Measurements from ENCODE around the gene BCR. TPM values are rescaled to one million over a fixed set of nuclear protein-coding genes. Genes with fewer than 3 reads are reported as not detected.

Gene BCR
- total and polyA plus RNA-seq, 2 of the 13 experiments (the other 11 are each of a cell fraction or from before 2014, with no cell fraction given), result 19.9 to 33.6 TPM

DNA sequence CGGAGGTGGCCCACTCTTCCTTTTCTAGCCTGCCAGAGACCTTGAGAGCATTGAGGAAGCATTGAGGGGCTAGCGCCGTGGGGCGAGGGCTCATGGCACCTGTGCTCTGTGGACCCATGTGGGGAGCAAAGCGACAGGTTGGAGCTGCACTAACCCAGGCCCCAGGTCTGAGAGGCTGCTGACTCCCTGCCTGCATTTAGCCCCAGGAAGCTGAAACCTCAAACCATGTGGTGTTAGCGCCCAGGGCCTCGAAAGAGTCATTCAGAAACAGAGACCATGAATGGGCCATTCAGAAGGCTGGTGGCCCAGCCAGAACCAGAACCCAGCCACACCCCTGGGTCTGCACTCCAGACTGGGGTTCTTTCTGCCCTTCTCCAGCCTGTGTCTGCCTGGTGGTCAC is 88.6 kb downstream of the BCR start (continued):
- TF ChIP-seq, protein P1, sequence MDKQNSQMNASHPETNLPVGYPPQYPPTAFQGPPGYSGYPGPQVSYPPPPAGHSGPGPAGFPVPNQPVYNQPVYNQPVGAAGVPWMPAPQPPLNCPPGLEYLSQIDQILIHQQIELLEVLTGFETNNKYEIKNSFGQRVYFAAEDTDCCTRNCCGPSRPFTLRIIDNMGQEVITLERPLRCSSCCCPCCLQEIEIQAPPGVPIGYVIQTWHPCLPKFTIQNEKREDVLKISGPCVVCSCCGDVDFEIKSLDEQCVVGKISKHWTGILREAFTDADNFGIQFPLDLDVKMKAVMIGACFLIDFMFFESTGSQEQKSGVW (CRISPR knock-in tag; IDR thresholded peaks at IDR 0.05; ENCODE audit: borderline replicate concordance), result no peak
- no peak for TF ChIP-seq ZNF776 (CRISPR knock-in tag; IDR thresholded peaks at IDR 0.05)
- no peak for TF ChIP-seq ZNF605 (CRISPR knock-in tag; IDR thresholded peaks at IDR 0.05)
- TF ChIP-seq NFKB2 (CRISPR knock-in tag; IDR thresholded peaks at IDR 0.05; ENCODE audit: borderline replicate concordance), result no peak
- TF ChIP-seq ZNF644 (CRISPR knock-in tag; IDR thresholded peaks at IDR 0.05; ENCODE audit: low read depth), result no peak
- no peak for TF ChIP-seq ZNF441 (CRISPR knock-in tag; IDR thresholded peaks at IDR 0.05; ENCODE audit: borderline replicate concordance)
- TF ChIP-seq MEIS1 (CRISPR knock-in tag; IDR thresholded peaks at IDR 0.05; ENCODE audit: borderline replicate concordance), result no peak
- no peak for TF ChIP-seq CEBPZ (IDR thresholded peaks at IDR 0.05; ENCODE audit: low read length)

DNA sequence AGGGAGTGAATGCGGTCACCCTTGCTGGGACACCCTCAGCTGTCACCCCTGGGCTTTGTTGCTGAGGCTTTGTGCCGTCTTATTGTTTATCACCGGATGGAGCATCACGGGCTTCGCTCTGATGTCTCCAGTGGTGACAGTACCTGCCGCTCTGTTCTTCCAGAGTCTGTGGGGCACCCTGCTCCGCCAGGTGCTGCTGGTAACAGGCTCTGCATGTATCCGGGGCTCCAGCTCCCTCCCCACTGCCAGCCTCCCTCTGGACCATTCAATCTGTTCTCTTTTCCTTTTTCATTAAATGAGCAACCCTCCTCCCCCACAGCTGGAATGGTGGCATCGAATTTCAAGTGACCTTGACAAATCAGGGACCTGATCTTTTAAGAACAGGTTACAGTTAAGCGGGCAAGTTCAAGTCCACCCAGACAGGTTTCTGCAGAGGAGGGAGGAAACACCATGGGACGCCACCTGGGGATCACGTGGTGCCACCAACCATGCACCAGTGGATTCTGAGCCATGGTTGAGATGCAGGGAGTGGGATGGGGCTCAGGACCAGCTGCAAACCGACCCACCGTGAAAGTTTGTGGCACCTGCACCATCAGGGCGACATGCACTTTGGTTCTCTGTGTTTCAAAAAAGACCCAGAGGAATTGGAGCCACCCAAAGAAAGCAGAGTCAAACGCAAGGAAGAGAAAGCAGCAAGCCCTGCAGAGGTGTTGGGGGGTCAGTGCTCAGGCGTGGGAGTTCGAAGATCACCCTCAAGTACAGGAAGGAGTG is 89.3 kb downstream of the BCR start:
- ATAC-seq, result no peak
- intact Hi-C loops (cut with micrococcal nuclease; ENCODE audit: unreplicated experiment), result no loop called here
- TF ChIP-seq SIX4 (CRISPR knock-in tag; IDR thresholded peaks at IDR 0.05), result peak; percentile 74; the same call in 1 of the 2 replicates
- TF ChIP-seq SIX1 (CRISPR knock-in tag; IDR thresholded peaks at IDR 0.05; ENCODE audit: borderline replicate concordance), result peak; percentile 60; the same call in 1 of the 2 replicates
- TF ChIP-seq SAFB2 (CRISPR knock-in tag; IDR thresholded peaks at IDR 0.05; ENCODE audit: borderline replicate concordance, low read depth), result no peak

More for the DNA sequence above, 89.3 kb downstream of the BCR start:
- Histone ChIP-seq H4K20me1 (ENCODE audit: insufficient read depth, low read length) (no peaks in the 10 kb centered on the region), H3K27ac (ENCODE audit: extremely low read length, insufficient read depth, low read length) (no peak overlapping the region), H3K4me1 (ENCODE audit: insufficient read depth, low read length) (0 out of 2 replicates have a peak, but pooled peaks cover 11% of the 10 kb centered on the region), H3K4me3 (replicated peaks in 1 of 3; ENCODE audit: insufficient read depth in 1 of 3, low read depth in 2 of 3, low read length in 3 of 3) (no peak overlapping the region), H3K36me3 (replicated peaks in 1 of 2; ENCODE audit: control insufficient read depth in 1 of 2, insufficient read depth in 2 of 2, low read length in 2 of 2) (peaks cover 18 to 80% of the 10 kb centered on the region in 2 experiments), H3K4me2 (ENCODE audit: low read depth, low read length) (no peak overlapping the region), H3K79me2 (ENCODE audit: insufficient read depth, low read length) (no peaks in the 10 kb centered on the region), H3K9ac (ENCODE audit: insufficient read depth, low read depth, low read length) (no peak overlapping the region), H3K27me3 (ENCODE audit: control insufficient read depth in 1 of 2, insufficient read depth in 2 of 2, low read length in 2 of 2) (no peaks in the 10 kb centered on the region), H2AFZ (ENCODE audit: low read length) (no peak overlapping the region), H3K9me3 (ENCODE audit: low read length) (no peaks in the 10 kb centered on the region)
- no TSS peak for BruUV-seq (replicated peaks)
- no peak for DNase-seq (ENCODE audit: low spot score)
- ChIA-PET CTCF (ENCODE audit: low intra/inter-chr PET ratio, low total read pairs) (no interaction called here), POLR2A (no interaction called here)
- no peak for FAIRE-seq
- in situ Hi-C loops (cut with HindIII; ENCODE audit: extremely low pct_ligation_motif_present, low pct_unique_long_range_greater_than_20kb), result no loop called here
- 92% methylated on average over 18 of the region's 18 CpGs for WGBS (ENCODE audit: low lambda C conversion rate)
